Measurements from ENCODE around the gene ADCY1.

ADCY1 gene

GRCh38 chr7:45699015-45699309 is 124.8 kb downstream of the ADCY1 start:
- no peak for DNase-seq (ENCODE audit: extremely low read depth, low read depth)
- TF ChIP-seq, protein P1, sequence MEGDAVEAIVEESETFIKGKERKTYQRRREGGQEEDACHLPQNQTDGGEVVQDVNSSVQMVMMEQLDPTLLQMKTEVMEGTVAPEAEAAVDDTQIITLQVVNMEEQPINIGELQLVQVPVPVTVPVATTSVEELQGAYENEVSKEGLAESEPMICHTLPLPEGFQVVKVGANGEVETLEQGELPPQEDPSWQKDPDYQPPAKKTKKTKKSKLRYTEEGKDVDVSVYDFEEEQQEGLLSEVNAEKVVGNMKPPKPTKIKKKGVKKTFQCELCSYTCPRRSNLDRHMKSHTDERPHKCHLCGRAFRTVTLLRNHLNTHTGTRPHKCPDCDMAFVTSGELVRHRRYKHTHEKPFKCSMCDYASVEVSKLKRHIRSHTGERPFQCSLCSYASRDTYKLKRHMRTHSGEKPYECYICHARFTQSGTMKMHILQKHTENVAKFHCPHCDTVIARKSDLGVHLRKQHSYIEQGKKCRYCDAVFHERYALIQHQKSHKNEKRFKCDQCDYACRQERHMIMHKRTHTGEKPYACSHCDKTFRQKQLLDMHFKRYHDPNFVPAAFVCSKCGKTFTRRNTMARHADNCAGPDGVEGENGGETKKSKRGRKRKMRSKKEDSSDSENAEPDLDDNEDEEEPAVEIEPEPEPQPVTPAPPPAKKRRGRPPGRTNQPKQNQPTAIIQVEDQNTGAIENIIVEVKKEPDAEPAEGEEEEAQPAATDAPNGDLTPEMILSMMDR (IDR thresholded peaks at IDR 0.05; ENCODE audit: low read depth, low read length) = no peak

- no peak for DNase-seq (ENCODE audit: extremely low read depth, low read depth)
- TF ChIP-seq, protein P1 (IDR thresholded peaks at IDR 0.05; ENCODE audit: low read depth, low read length) = no peak
These were observed 125.7 kb downstream of the ADCY1 start for GRCh38 chr7:45699726-45700390.

DNA sequence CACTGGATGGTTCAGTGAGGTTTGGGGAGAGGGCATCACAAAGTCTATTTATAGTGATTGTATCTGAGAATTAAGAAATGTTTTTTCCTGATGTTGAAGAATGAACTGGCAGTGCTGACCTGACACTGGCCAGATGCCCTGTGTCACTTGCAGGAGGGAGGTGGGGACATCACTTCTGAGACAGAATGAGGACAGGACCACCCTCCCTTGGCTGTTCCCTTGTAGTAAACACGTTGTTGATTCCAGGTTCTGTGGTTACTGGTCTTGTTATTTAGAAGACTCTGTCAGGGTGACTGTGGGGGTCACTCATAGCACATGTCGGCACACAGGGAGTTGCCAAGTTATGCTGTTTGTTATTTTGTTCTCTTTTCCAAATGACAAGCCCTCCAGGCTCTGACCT is 126.4 kb downstream of the ADCY1 start:
- TF ChIP-seq, protein P1 (IDR thresholded peaks at IDR 0.05; ENCODE audit: low read depth, low read length) = no peak
- no peak for DNase-seq (ENCODE audit: extremely low read depth, low read depth)

DNA sequence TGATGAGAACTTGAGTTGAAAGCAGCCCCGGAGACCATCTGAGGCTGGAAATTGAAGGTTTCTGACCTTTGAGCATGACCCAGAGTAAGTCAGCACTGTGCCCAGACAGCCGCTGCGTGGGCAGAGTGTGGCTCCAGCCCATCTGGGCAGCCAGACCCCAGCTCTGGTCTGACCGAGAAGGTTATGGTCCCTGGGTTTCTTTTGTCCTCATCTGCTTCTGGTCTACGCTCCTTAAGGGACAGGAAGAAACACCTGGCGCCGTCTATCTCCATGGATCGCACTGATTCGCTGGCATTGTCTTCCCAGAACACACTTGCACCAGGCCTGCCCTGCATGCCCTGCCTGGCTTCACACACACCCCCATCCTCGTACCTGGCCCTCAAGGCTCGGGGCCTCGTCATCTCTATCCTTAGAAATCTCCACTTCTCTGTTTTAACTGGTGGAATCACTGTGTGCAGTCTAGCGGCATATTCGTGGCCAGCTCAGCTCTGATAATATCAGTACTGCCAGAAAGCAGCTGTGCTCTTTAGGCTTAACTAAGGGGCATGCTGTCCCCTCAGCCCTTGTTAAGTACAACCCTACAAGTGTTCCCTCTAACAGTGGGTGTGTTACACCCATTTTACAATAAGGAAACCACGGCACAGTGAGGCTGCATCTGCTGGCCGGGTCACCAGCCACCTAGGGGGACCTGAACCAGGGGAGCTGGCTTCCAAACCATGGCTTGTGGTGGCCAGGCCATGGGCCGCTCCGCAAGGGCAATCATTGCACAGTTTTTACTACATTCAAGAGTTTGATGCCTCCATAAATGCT is 127.7 kb downstream of the ADCY1 start:
- TF ChIP-seq, protein P1 (IDR thresholded peaks at IDR 0.05; ENCODE audit: low read depth, low read length) = no peak
- DNase-seq (ENCODE audit: extremely low read depth, low read depth) = no peak

DNA sequence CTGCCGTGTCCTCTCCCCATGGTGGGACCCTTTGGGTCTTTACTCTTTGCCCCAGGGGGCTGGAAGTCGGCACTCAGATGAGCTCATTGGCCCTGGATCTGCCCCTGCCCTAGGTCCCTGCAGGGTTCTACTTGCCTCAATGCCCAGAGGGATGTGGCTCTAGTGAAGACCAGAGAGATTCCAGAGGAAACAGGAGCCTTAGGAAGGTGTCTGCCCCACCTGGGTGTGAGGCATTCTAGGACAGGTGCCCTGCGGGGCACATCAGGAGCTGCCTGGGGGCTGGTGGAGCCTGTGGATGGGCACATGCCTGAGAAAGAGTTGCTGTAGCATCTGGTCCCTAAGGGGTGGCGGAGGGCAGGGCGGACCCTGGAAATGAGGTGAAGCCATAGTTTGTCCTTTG is 128.6 kb downstream of the ADCY1 start:
- TF ChIP-seq, protein P1 (IDR thresholded peaks at IDR 0.05; ENCODE audit: low read depth, low read length) = no peak
- DNase-seq (ENCODE audit: extremely low read depth, low read depth) = no peak

- TF ChIP-seq, protein P1 (IDR thresholded peaks at IDR 0.05; ENCODE audit: low read depth, low read length) = no peak
These were observed 129.2 kb downstream of the ADCY1 start for GRCh38 chr7:45703373-45703821.

DNA sequence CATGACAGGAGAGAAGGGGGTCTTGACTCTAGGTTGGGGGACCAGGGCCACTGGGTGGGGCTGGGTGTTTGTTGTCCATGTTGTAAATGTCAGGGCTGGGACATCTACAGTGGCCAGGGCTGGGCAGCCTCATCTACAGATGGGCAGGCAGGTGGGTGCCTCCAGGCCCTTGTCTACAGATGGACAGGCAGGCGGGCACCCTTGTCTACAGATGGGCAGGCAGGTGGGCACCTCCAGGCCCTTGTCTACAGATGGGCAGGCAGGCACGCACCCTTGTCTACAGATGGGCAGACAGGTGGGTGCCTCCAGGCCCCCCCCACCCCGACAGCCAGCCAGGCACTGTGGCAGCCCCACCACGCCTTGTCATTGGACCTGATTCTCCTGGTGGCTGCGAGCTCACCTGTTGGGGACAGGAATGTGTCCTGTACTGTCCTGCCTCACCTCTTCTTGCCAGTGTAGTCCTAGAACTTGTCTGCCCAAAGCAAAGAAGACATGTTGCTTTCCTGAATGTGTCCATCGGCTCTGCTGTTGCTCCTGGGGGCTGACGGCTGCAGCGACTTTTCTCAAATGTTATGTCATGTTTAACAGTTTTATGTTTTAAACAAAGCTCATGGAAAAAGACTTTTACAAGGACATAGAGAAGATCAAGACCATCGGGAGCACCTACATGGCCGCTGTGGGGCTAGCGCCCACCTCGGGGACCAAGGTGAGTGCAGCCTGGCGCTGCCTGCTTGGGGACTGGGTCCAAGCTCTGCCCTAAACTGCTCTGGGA is 129.9 kb downstream of the ADCY1 start:
- DNase-seq (ENCODE audit: extremely low read depth, low read depth) = no peak
- TF ChIP-seq, protein P1 (IDR thresholded peaks at IDR 0.05; ENCODE audit: low read depth, low read length) = no peak

More at GRCh38 chr7:45703373-45703821, 129.2 kb downstream of the ADCY1 start:
- no peak for DNase-seq (ENCODE audit: extremely low read depth, low read depth)

All from AG09319 (cell line).